SK-N-SH (cell line): ENCODE measurements around the gene ZNF341. TPM values are rescaled to one million over a fixed set of nuclear protein-coding genes. Genes with fewer than 3 reads are reported as not detected.

Experiments used
- CTCF ChIA-PET: fragments of 300-600, 350-600 bp; formaldehyde crosslinking; extraction: SDS; loops from one replicate; lab custom pipeline; 2021; lab: Yijun Ruan, JAX
- POLR2A ChIA-PET: fragments of 350-600 bp; sonication (Branson Sonifier 250); formaldehyde crosslinking; extraction: SDS; loops from one replicate; lab custom pipeline; 2020; ENCODE audit warnings: antibody characterized with exemption, inconsistent platforms; lab: Yijun Ruan, JAX
- DNase-seq: peaks from one replicate; pipeline ENCODE4 v3.0.0; 2012
- H2AFZ ChIP-seq: fragments of 200-600 bp; sonication (generic); 2 replicates; pipeline ENCODE4 v1.8.1; 2016; ENCODE audit warnings: antibody characterized with exemption, mild to moderate bottlenecking, low read depth
- H3F3A ChIP-seq: fragments of 200-600 bp; sonication (generic); replicated peaks from 2 replicates; pipeline ENCODE3; 2016; ENCODE audit warnings: antibody characterized with exemption, mild to moderate bottlenecking; ENCODE audit not compliant: insufficient read depth
- H3K27ac ChIP-seq, 2 experiments: fragments of 200-500 bp in 1 of 2; fragments of 200-600 bp in 1 of 2; sonication (Bioruptor generic) in 1 of 2; sonication (generic), shearing (Covaris generic) in 1 of 2; 2 replicates each; pipeline versions ENCODE4 v1.5.1 to v1.6.1; 2014 to 2016; ENCODE audit warnings: low read depth in 2 of 2, inconsistent platforms in 1 of 2, low read length in 1 of 2, mild to moderate bottlenecking in 1 of 2, mixed read lengths in 1 of 2
- H3K27me3 ChIP-seq: fragments of 200-600 bp; sonication (generic), shearing (Covaris generic); 2 replicates; pipeline ENCODE4 v1.6.1; 2016; ENCODE audit warnings: mixed run types; ENCODE audit not compliant: insufficient read depth
- H3K36me3 ChIP-seq, 2 experiments: fragments of 200-500 bp in 1 of 2; fragments of 200-600 bp in 1 of 2; sonication (Bioruptor generic) in 1 of 2; sonication (generic) in 1 of 2; replicated peaks in 1 of 2; 2 replicates each; pipeline versions ENCODE3 to v1.5.1; 2014 to 2016; ENCODE audit warnings: low read length in 1 of 2, mild to moderate bottlenecking in 1 of 2; ENCODE audit not compliant: insufficient read depth in 2 of 2, control insufficient read depth in 1 of 2
- H3K4me1 ChIP-seq, 2 experiments: fragments of 200-500 bp in 1 of 2; fragments of 200-600 bp in 1 of 2; sonication (Bioruptor generic) in 1 of 2; sonication (generic), shearing (Covaris generic) in 1 of 2; 2 replicates each; pipeline versions ENCODE4 v1.5.1 to v1.6.1; 2014 to 2016; ENCODE audit warnings: low read depth in 1 of 2, low read length in 1 of 2, mixed run types in 1 of 2; ENCODE audit not compliant: insufficient read depth in 2 of 2, control insufficient read depth in 1 of 2
- H3K4me2 ChIP-seq: fragments of 200-600 bp; sonication (generic), shearing (Covaris generic); 2 replicates; pipeline ENCODE4 v1.6.1; 2017; ENCODE audit warnings: mixed run types
- H3K4me3 ChIP-seq, 2 experiments: fragments of 200-500 bp in 1 of 2; fragments of 200-600 bp in 1 of 2; sonication (Bioruptor generic) in 1 of 2; sonication (generic), shearing (Covaris generic) in 1 of 2; 2 replicates each; pipeline versions ENCODE4 v1.5.1 to v1.8.1; 2014 to 2016; ENCODE audit warnings: low read depth in 2 of 2, inconsistent platforms in 1 of 2, low read length in 1 of 2, mild to moderate bottlenecking in 1 of 2, mixed read lengths in 1 of 2, moderate library complexity in 1 of 2
- H3K79me2 ChIP-seq: fragments of 200-600 bp; sonication (generic); 2 replicates; pipeline ENCODE4 v1.8.1; 2017; ENCODE audit warnings: mild to moderate bottlenecking; ENCODE audit not compliant: insufficient read depth
- H3K9ac ChIP-seq: fragments of 200-600 bp; sonication (generic); 2 replicates; pipeline ENCODE4 v1.6.1; 2017; ENCODE audit warnings: mixed run types
- H3K9me2 ChIP-seq: fragments of 200-600 bp; sonication (generic); 2 replicates; pipeline ENCODE4 v1.6.1; 2017; ENCODE audit warnings: mixed run types
- H3K9me3 ChIP-seq: fragments of 200-600 bp; sonication (generic); 2 replicates; pipeline ENCODE4 v1.6.1; 2017; ENCODE audit warnings: mixed run types, mild to moderate bottlenecking, moderate library complexity
- H4K20me1 ChIP-seq: fragments of 200-600 bp; sonication (generic); 2 replicates; pipeline ENCODE4 v1.6.1; 2017; ENCODE audit warnings: mild to moderate bottlenecking, mixed run types; ENCODE audit not compliant: insufficient read depth
- CHD2 ChIP-seq: fragments of 150-350 bp; IDR thresholded peaks from 2 replicates; pipeline ENCODE4 v1.6.1; 2018; ENCODE audit warnings: low read length; ENCODE audit not compliant: partially characterized antibody
- CTCF ChIP-seq: fragments of 200-600 bp; sonication (generic); IDR thresholded peaks from 2 replicates; pipeline ENCODE4 v1.6.1; 2017; ENCODE audit warnings: antibody characterized with exemption, mild to moderate bottlenecking, moderate library complexity
- FOXJ3 ChIP-seq: sonication (generic); formaldehyde crosslinking; IDR thresholded peaks from 2 replicates; pipeline ENCODE4 v1.5.1; 2020; ENCODE audit warnings: mild to moderate bottlenecking, missing genetic modification reagents
- NRF1 ChIP-seq: IDR thresholded peaks from 2 replicates; pipeline ENCODE4 v1.6.1; 2012; ENCODE audit warnings: low read depth, mild to moderate bottlenecking, low read length
- RFX5 ChIP-seq: IDR thresholded peaks from 2 replicates; pipeline ENCODE4 v1.6.1; 2012; ENCODE audit warnings: mild to moderate bottlenecking, improper control_type of control experiment, low read length
- RXRA ChIP-seq: IDR thresholded peaks from 2 replicates; pipeline ENCODE4 v1.4.0; 2012; ENCODE audit warnings: low read depth, mild to moderate bottlenecking, borderline replicate concordance
- SMC3 ChIP-seq: IDR thresholded peaks from 2 replicates; pipeline ENCODE4 v1.6.1; 2012; ENCODE audit warnings: low read depth, low read length, improper control_type of control experiment
- TCF12 ChIP-seq: IDR thresholded peaks from 2 replicates; pipeline ENCODE4 v1.4.0; 2012
- TEAD4 ChIP-seq: IDR thresholded peaks from 2 replicates; pipeline ENCODE4 v1.4.0; 2012; ENCODE audit warnings: mild to moderate bottlenecking, borderline replicate concordance; ENCODE audit not compliant: insufficient read depth
- USF1 ChIP-seq: IDR thresholded peaks from 2 replicates; pipeline ENCODE4 v1.4.0; 2012; ENCODE audit warnings: low read depth, borderline replicate concordance
- USF2 ChIP-seq: fragments of 150-350 bp; IDR thresholded peaks from 2 replicates; pipeline ENCODE4 v1.6.1; 2017; ENCODE audit warnings: antibody characterized with exemption, low read length, low read depth, borderline replicate concordance
- ZBTB33 ChIP-seq: IDR thresholded peaks from 2 replicates; pipeline ENCODE4 v1.4.0; 2012; ENCODE audit warnings: low read depth, borderline replicate concordance
- WGBS: methylation state at CpG from one replicate; pipeline ENCODE4 v1.1.6; 2017; ENCODE audit warnings: low lambda C conversion rate; 5-methylcytosine and 5-hydroxymethylcytosine counted together
- polyA plus RNA-seq, 3 experiments: library from polyadenylated mRNA; depleted of rRNA; stranded (reverse); fragments of >200 nt; gene quantifications; 2 replicates each; pipeline ENCODE4 v1.2.3, GENCODE V29; 2012

The ZNF341 gene
- polyA plus RNA-seq, 1 of the 3 experiments (the other 2 are of a cell fraction): 3.2 TPM

- ChIA-PET POLR2A (no interaction called here), CTCF (interaction anchor here (1.8 kb wide), 1 partner anchor 26 kb away, joined by 5 read pairs; no protein-coding TSS in a partner anchor)
- H3K4me3 ChIP-seq: no peak overlapping the region
- H3F3A ChIP-seq: no peaks in the 10 kb centered on the region
- no peaks in the 10 kb centered on the region for H3K27me3 ChIP-seq
- 98% methylated on average over 7 of the region's 9 CpGs for WGBS
- no peak for DNase-seq
- H3K27ac ChIP-seq: no peak overlapping the region
- no peak overlapping the region for H3K9ac ChIP-seq
- no peaks in the 10 kb centered on the region for H3K9me2 ChIP-seq
- no peak overlapping the region for H3K4me2 ChIP-seq
- H3K79me2 ChIP-seq: no peaks in the 10 kb centered on the region
- no peaks in the 10 kb centered on the region for H3K9me3 ChIP-seq
- no peaks in the 10 kb centered on the region for H4K20me1 ChIP-seq
- H2AFZ ChIP-seq: no peak overlapping the region
- H3K36me3 ChIP-seq: no peaks in the 10 kb centered on the region
- no peak for TF ChIP-seq USF1
- TF ChIP-seq RFX5: no peak
- H3K4me1 ChIP-seq: no peaks in the 10 kb centered on the region
Observed at GRCh38 chr20:33766686-33767085, 34.9 kb downstream of the ZNF341 start.

GRCh38 chr20:33767777-33768138 lies 36.0 kb downstream of the ZNF341 start:
- CTCF ChIA-PET: interaction anchor here (1.1 kb wide), 1 partner anchor 13 kb away, joined by 3 read pairs; no protein-coding TSS in a partner anchor
- H3F3A ChIP-seq: no peaks in the 10 kb centered on the region
- 87% methylated on average over 2 of the region's 2 CpGs for WGBS

More at GRCh38 chr20:33767777-33768138, 36.0 kb downstream of the ZNF341 start:
- Histone ChIP-seq H3K36me3 (no peaks in the 10 kb centered on the region), H3K27ac (no peak overlapping the region), H4K20me1 (no peaks in the 10 kb centered on the region)
- TF ChIP-seq FOXJ3 (CRISPR knock-in tag) (no peak), USF2 (no peak), CHD2 (no peak), RXRA (no peak), SMC3 (no peak), ZBTB33 (no peak), TCF12 (no peak), TEAD4 (no peak), NRF1 (no peak), CTCF (no peak)
- TF ChIP-seq, all 33 proteins: peak for 0
- Histone ChIP-seq H3K4me1 (no peaks in the 10 kb centered on the region), H3K9me3 (no peaks in the 10 kb centered on the region), H3K4me3 (no peak overlapping the region), H3K4me2 (no peak overlapping the region), H2AFZ (no peak overlapping the region), H3K27me3 (no peaks in the 10 kb centered on the region), H3K9me2 (no peaks in the 10 kb centered on the region), H3K9ac (no peak overlapping the region), H3K79me2 (no peaks in the 10 kb centered on the region)
- no peak for DNase-seq
- POLR2A ChIA-PET: no interaction called here
